ENCODE data around the gene ADGRV1. TPM values are rescaled to one million over a fixed set of nuclear protein-coding genes. Genes with fewer than 3 reads are reported as not detected.

Gene ADGRV1
- total and polyA plus RNA-seq, 2 donors (not counting 3 experiments of a cell fraction or from before 2014, with no cell fraction given): 0.11 to 0.55 TPM

DNA sequence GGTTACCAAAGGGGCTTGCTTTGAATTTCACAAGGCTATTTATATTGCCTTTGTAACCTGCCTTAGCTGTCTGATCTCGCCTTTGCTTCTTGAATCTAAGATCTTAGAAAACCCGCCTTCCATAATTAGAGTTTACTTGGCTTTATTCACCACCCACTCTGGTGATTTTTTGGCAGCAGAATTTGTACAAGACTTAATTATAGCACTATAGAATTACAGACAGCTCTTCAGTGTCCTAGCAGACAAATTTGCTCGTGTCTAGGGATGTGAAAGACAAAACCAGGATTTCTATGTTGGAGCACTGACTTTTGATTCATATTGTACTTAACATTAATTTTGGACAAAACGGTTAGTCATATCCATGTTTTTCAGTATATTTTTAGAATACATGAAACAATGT, 306.6 kb downstream of the ADGRV1 start:
- no peaks in the 10 kb centered on the region for H3K36me3 ChIP-seq (ENCODE audit: control insufficient read depth in 2 of 2, extremely low read depth in 1 of 2, insufficient read depth in 2 of 2, low read length in 2 of 2)
- H3K79me2 ChIP-seq (ENCODE audit: control insufficient read depth, insufficient read depth, low read length): no peaks in the 10 kb centered on the region
- H3K27ac ChIP-seq (ENCODE audit: insufficient read depth, low read depth, low read length): no peak overlapping the region
- dilution Hi-C loops (cut with MboI; ENCODE audit: extremely low pct_ligation_motif_present, low sequenced_read_pairs): no loop called here
- ChIA-PET CTCF (interaction anchor here (0.8 to 10.0 kb wide), 27 partner anchors 9 to 1064 kb away, joined by 3 to 287 read pairs (median 5); partner anchors contain the start of gene ARRDC3), POLR2A (no interaction called here)
- H2AFZ ChIP-seq (ENCODE audit: low read depth, low read length): no peak overlapping the region
- H3K9me1 ChIP-seq (replicated peaks; ENCODE audit: control insufficient read depth, extremely low read depth, insufficient read depth, low read length): no peaks in the 10 kb centered on the region
- H3K9ac ChIP-seq (replicated peaks; ENCODE audit: extremely low read depth, insufficient read depth, low read length): no peak overlapping the region
- TF ChIP-seq GATA2 (IDR thresholded peaks at IDR 0.05; ENCODE audit: insufficient read depth, insufficient read length, low read depth, low read length): no peak
- H3K4me1 ChIP-seq (ENCODE audit: control insufficient read depth, extremely low read depth, insufficient read depth, low read length): no peaks in the 10 kb centered on the region
- intact Hi-C loops (cut with micrococcal nuclease): no loop called here
- no peak for DNase-seq (ENCODE audit: low read depth, low spot score)
- H4K20me1 ChIP-seq (replicated peaks; ENCODE audit: control insufficient read depth, extremely low read depth, insufficient read depth, low read length): no peaks in the 10 kb centered on the region
- H3K27me3 ChIP-seq (ENCODE audit: control insufficient read depth in 2 of 2, insufficient read depth in 2 of 2, low read length in 2 of 2): no peaks in the 10 kb centered on the region
- H3K4me3 ChIP-seq (replicated peaks in 1 of 3; ENCODE audit: insufficient read depth in 1 of 3, low read depth in 1 of 3, low read length in 3 of 3): no peak overlapping the region
- H3K4me2 ChIP-seq (ENCODE audit: insufficient read depth, low read length): no peak overlapping the region
- no TSS peak for BruUV-seq (replicated peaks)
- H3K9me3 ChIP-seq (replicated peaks; ENCODE audit: control insufficient read depth, insufficient read depth, low read length): no peaks in the 10 kb centered on the region
- no peak for FAIRE-seq

DNA sequence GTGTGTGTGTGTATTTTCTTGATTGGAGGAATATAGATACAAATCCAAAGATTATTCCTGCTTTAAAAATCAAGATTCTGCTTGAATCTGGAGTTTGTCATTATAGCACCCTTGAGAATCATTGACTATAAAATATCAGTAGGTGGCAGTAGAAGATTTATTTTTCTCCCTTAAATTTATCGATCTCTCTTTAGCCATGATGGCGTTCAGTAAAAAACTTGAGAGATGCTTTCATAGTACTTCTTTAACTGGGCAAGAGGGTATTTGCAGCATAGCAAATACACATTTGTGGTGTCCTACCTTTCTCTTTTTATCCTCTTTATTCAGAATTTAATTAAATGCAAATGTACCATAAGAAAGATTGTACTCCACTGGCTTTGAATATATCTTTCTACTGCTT, 307.7 kb downstream of the ADGRV1 start:
- Histone ChIP-seq H3K36me3 (ENCODE audit: control insufficient read depth in 2 of 2, extremely low read depth in 1 of 2, insufficient read depth in 2 of 2, low read length in 2 of 2) (no peaks in the 10 kb centered on the region), H3K27me3 (ENCODE audit: control insufficient read depth in 2 of 2, insufficient read depth in 2 of 2, low read length in 2 of 2) (no peaks in the 10 kb centered on the region), H3K9me1 (replicated peaks; ENCODE audit: control insufficient read depth, extremely low read depth, insufficient read depth, low read length) (no peaks in the 10 kb centered on the region), H3K4me2 (ENCODE audit: insufficient read depth, low read length) (peak overlapping the region; percentile 37), H3K9me3 (replicated peaks; ENCODE audit: control insufficient read depth, insufficient read depth, low read length) (no peaks in the 10 kb centered on the region), H3K9ac (replicated peaks; ENCODE audit: extremely low read depth, insufficient read depth, low read length) (no peak overlapping the region), H3K79me2 (ENCODE audit: control insufficient read depth, insufficient read depth, low read length) (no peaks in the 10 kb centered on the region), H2AFZ (ENCODE audit: low read depth, low read length) (peak overlapping the region; percentile 53), H4K20me1 (replicated peaks; ENCODE audit: control insufficient read depth, extremely low read depth, insufficient read depth, low read length) (no peaks in the 10 kb centered on the region), H3K4me1 (ENCODE audit: control insufficient read depth, extremely low read depth, insufficient read depth, low read length) (no peaks in the 10 kb centered on the region), H3K27ac (ENCODE audit: insufficient read depth, low read depth, low read length) (no peak overlapping the region), H3K4me3 (replicated peaks in 1 of 3; ENCODE audit: insufficient read depth in 1 of 3, low read depth in 1 of 3, low read length in 3 of 3) (no peak overlapping the region)
- dilution Hi-C loops (cut with MboI; ENCODE audit: extremely low pct_ligation_motif_present, low sequenced_read_pairs): no loop called here
- BruUV-seq (replicated peaks): no TSS peak
- DNase-seq (ENCODE audit: low read depth, low spot score): peak; percentile 71
- intact Hi-C loops (cut with micrococcal nuclease): loop anchor here (1.0 to 2.0 kb wide), 5 partner anchors 66 to 553 kb away; no protein-coding TSS in a partner anchor
- FAIRE-seq: peak; percentile 21
- POLR2A ChIA-PET: no interaction called here
- TF ChIP-seq POLR2AphosphoS5 (IDR thresholded peaks at IDR 0.05; ENCODE audit: insufficient read depth, low read depth, low read length) (no peak), POLR2A (IDR thresholded peaks at IDR 0.05; ENCODE audit: low read depth, low read length) (no peak), GATA2 (IDR thresholded peaks at IDR 0.05; ENCODE audit: insufficient read depth, insufficient read length, low read depth, low read length) (no peak)
- TF ChIP-seq, protein P1, sequence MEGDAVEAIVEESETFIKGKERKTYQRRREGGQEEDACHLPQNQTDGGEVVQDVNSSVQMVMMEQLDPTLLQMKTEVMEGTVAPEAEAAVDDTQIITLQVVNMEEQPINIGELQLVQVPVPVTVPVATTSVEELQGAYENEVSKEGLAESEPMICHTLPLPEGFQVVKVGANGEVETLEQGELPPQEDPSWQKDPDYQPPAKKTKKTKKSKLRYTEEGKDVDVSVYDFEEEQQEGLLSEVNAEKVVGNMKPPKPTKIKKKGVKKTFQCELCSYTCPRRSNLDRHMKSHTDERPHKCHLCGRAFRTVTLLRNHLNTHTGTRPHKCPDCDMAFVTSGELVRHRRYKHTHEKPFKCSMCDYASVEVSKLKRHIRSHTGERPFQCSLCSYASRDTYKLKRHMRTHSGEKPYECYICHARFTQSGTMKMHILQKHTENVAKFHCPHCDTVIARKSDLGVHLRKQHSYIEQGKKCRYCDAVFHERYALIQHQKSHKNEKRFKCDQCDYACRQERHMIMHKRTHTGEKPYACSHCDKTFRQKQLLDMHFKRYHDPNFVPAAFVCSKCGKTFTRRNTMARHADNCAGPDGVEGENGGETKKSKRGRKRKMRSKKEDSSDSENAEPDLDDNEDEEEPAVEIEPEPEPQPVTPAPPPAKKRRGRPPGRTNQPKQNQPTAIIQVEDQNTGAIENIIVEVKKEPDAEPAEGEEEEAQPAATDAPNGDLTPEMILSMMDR (IDR thresholded peaks at IDR 0.05; ENCODE audit: extremely low read depth in 1 of 2, insufficient read depth in 1 of 2, low read depth in 1 of 2, low read length in 2 of 2): peak; percentile 4 to 5
- CTCF ChIA-PET: interaction anchor here (0.6 to 10.0 kb wide), 29 partner anchors 10 to 776 kb away, joined by 3 to 287 read pairs (median 6); partner anchors contain the start of gene ARRDC3
